Thoracic aorta (tissue), 2 donors: Measurements from ENCODE around the gene RBM46. TPM values are rescaled to one million over a fixed set of nuclear protein-coding genes. Genes with fewer than 3 reads are reported as not detected.
"Not testable (repeated sequence)": the region's sequence is repeated elsewhere in the genome, so short reads cannot be mapped to it uniquely, and the experiment has no call there.

ENCODE experiments used
- ATAC-seq: fragments of 150-250 bp; one replicate; pipeline ENCODE4 v1.8.0; 2017; ENCODE audit warnings: low read depth; ENCODE audit not compliant: insufficient number of reproducible peaks, low FRiP score
- DNase-seq: peaks from one replicate; pipeline ENCODE4 v3.0.0-alpha.2; 2020; ENCODE audit warnings: low spot score
- H3K27ac ChIP-seq, 2 donors: fragments of 200-600 bp; sonication (generic); 1 replicate in 1 of 2; 2 replicates in 1 of 2; pipeline ENCODE4 v1.5.1; 2016; ENCODE audit warnings: mild to moderate bottlenecking in 2 of 2, moderate library complexity in 2 of 2
- H3K27me3 ChIP-seq: fragments of 200-600 bp; sonication (generic); replicated peaks from 2 replicates; pipeline ENCODE4 v1.6.0; 2016; ENCODE audit warnings: mild to moderate bottlenecking; ENCODE audit not compliant: insufficient read depth
- H3K36me3 ChIP-seq: fragments of 200-600 bp; sonication (generic); one replicate; pipeline ENCODE4 v1.5.1; 2016
- H3K4me1 ChIP-seq, 2 donors: fragments of 200-600 bp; sonication (generic); 1 replicate in 1 of 2; 2 replicates in 1 of 2; pipeline versions ENCODE4 v1.5.1 to v1.6.0; 2016; ENCODE audit warnings: low read depth in 2 of 2, mild to moderate bottlenecking in 1 of 2; ENCODE audit not compliant: control insufficient read depth in 1 of 2
- H3K4me3 ChIP-seq: fragments of 200-600 bp; sonication (generic); 2 replicates; pipeline ENCODE4 v1.5.1; 2016; ENCODE audit warnings: mild to moderate bottlenecking
- H3K9me3 ChIP-seq: fragments of 200-600 bp; sonication (generic); 2 replicates; pipeline ENCODE4 v1.5.1; 2016
- total RNA-seq, 2 donors: library from RNA; depleted of rRNA; stranded (reverse); fragments of >200 nt; gene quantifications; one replicate each; pipeline versions ENCODE4 v1.1.0 to v1.2.3, GENCODE V29; 2016
- TF ChIP-seq, protein P1 (sequence below): fragments of 200-600 bp; sonication (generic); IDR thresholded peaks from one replicate; pipeline ENCODE4 v1.5.1; 2019; ENCODE audit warnings: antibody characterized with exemption

The RBM46 gene
- total RNA-seq, 2 donors from 2014 or later = not detected

DNA sequence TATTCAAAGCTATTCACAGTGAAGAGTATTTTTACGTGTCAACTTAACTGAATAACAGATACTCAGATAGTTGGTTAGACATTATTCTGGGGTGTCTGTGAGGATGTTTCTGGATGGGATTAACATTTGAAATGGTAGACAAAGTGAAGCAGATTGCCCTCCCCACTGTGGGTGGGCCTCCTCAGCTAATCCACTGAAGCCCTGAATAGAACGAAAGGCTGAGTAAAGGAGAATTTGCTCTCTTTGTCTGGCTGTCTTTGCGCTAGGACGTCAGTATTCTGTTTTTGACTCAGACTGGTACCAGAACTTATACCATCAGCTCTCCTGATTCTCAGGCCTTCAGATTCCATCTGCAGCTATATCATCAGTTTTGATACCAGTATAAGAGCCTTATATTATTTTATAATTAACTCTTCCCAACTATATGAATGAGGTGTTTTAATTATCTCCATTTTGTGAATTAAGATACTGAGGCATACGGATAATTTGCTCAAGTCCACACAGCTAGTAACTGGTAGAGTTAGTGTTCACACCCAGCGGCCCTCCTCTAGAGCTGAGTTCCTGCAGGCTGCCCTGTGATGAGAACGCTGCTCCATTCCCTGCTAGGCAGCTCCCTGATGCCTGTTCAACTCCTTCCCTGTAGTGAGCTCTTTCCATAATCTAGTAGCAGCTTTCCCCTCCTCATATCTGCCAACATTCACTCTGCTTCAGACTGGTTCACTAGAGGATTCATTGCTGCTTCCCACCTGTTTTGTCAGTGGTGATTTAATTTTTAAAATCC lies 87.5 kb downstream of the RBM46 start:
- peaks cover 6% of the 10 kb centered on the region for H3K9me3 ChIP-seq
- H3K4me3 ChIP-seq = no peak overlapping the region
- TF ChIP-seq, protein P1, sequence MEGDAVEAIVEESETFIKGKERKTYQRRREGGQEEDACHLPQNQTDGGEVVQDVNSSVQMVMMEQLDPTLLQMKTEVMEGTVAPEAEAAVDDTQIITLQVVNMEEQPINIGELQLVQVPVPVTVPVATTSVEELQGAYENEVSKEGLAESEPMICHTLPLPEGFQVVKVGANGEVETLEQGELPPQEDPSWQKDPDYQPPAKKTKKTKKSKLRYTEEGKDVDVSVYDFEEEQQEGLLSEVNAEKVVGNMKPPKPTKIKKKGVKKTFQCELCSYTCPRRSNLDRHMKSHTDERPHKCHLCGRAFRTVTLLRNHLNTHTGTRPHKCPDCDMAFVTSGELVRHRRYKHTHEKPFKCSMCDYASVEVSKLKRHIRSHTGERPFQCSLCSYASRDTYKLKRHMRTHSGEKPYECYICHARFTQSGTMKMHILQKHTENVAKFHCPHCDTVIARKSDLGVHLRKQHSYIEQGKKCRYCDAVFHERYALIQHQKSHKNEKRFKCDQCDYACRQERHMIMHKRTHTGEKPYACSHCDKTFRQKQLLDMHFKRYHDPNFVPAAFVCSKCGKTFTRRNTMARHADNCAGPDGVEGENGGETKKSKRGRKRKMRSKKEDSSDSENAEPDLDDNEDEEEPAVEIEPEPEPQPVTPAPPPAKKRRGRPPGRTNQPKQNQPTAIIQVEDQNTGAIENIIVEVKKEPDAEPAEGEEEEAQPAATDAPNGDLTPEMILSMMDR = no peak
- H3K27ac ChIP-seq = no peak overlapping the region
- DNase-seq = no peak
- no peaks in the 10 kb centered on the region for H3K4me1 ChIP-seq
- H3K27me3 ChIP-seq = no peaks in the 10 kb centered on the region
- no peak for ATAC-seq
- H3K36me3 ChIP-seq = no peaks in the 10 kb centered on the region

DNA sequence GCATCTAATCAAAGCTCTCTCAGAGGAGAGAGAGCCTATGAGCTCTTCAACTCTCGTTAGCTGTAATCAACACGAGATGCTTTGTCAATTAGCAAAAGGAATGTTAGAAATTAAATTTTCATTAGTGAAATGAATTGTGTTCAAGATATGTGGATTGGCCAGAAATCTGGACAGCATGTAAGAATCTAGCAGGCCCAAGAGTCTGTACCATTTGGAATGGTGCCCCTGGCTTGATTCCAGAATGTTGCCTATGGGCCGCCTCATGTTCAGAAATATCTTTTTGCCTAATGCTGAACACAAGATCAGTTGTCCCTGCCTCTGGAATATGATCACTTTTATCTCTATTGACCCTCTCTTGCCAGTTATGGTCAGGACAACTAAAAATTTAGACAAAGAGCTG lies 88.2 kb downstream of the RBM46 start:
- Histone ChIP-seq H3K9me3 (peaks cover 9% of the 10 kb centered on the region), H3K27ac (no peak overlapping the region), H3K4me3 (no peak overlapping the region), H3K36me3 (no peaks in the 10 kb centered on the region), H3K27me3 (no peaks in the 10 kb centered on the region), H3K4me1 (no peaks in the 10 kb centered on the region)
- no peak for DNase-seq
- TF ChIP-seq, protein P1 = no peak
- no peak for ATAC-seq

DNA sequence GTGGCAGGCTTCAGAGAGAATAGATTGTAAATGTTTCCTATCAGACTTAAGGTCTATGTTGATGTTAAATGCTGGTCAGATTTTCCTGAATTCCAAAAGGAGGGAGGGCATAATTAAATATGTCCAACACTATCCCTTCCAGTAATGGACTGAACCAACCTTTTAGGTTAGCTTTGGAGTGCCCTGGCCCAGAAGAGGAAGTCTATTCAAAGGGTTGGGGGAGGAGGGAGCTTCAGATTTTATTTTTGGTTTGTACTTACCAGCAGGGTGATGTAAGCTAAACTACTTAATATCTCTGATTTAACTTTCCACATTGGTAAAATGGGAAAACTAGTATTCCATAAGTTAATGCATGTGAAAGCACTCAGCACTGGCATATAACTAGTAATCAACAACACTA lies 91.1 kb downstream of the RBM46 start:
- Histone ChIP-seq H3K27ac (no peak overlapping the region), H3K4me3 (no peak overlapping the region), H3K36me3 (no peaks in the 10 kb centered on the region), H3K9me3 (peaks cover 9% of the 10 kb centered on the region), H3K27me3 (no peaks in the 10 kb centered on the region), H3K4me1 (no peaks in the 10 kb centered on the region)
- no peak for DNase-seq
- TF ChIP-seq, protein P1 = no peak
- ATAC-seq = no peak

DNA sequence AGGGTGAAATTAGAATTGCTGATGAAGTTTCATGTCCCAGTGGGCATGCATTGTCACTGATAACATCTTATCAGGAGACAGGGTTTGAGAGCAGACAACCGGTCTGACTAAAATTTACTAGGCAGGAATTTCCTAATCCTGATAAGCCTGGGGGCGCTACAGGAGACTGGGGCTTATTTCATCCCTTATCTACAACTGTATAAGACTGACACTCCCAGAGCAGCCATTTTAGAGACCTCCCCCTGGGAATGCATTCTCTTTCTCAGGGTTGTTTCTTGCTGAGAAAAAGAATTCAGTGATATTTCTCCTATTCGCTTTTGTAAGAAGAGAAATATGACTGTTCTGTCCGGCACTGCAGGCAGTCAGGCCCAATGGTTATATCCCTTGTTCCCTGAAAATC lies 93.0 kb downstream of the RBM46 start:
- H3K4me3 ChIP-seq, ATAC-seq, H3K36me3 ChIP-seq, H3K27me3 ChIP-seq, H3K9me3 ChIP-seq, DNase-seq, H3K27ac ChIP-seq, H3K4me1 ChIP-seq: not testable (repeated sequence)

DNA sequence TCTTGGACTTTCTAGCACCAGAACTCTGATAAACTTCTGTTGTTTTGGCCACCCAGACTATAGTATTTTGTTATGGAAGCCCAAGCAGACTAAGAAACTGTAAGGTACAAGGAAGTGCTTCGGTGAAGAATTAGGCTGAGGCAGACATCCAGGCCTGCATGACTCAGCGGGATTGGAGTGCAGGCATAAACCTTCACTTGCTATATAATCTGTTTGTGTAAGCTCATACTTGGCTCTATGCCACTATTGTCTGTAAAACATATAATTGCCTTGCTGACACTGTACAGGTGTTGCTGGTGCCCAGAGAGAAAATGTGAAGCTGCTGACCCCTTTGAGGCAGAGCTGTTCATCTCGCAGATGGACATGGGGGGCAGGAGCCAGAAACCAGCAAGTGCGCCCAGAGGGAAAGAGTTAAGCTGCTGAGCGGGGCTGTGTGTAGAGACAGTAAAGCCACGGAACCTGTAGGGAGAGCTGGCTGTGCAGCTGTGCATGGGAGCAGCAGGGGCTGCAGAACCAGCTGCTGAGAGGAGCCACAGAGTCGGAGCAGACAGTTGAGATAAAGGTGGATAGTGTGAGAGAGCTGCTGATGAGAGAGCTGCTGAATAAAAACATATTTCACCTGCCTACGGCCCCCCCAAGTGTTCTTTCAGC lies 96.2 kb downstream of the RBM46 start:
- no peaks in the 10 kb centered on the region for H3K4me1 ChIP-seq
- H3K9me3 ChIP-seq = peaks cover 9% of the 10 kb centered on the region
- H3K36me3 ChIP-seq = no peaks in the 10 kb centered on the region
- TF ChIP-seq, protein P1 = no peak
- no peak overlapping the region for H3K4me3 ChIP-seq
- H3K27ac ChIP-seq = no peak overlapping the region
- ATAC-seq = no peak
- DNase-seq = no peak
- no peaks in the 10 kb centered on the region for H3K27me3 ChIP-seq

Other genes starting within 250 kb of the RBM46 start
- gene PLRG1, start 230.9 kb upstream of the RBM46 start, total RNA-seq = 10 to 100 TPM; 18.4 to 42.5 TPM
- gene FGB, start 218.3 kb upstream of the RBM46 start, total RNA-seq = not detected
- not detected for gene FGA, start 190.5 kb upstream of the RBM46 start, total RNA-seq
- not detected for gene FGG, start 168.6 kb upstream of the RBM46 start, total RNA-seq
- not detected for gene LRAT, start 37.3 kb upstream of the RBM46 start, total RNA-seq